Measurements from ENCODE around the gene APOM. TPM values are rescaled to one million over a fixed set of nuclear protein-coding genes. Genes with fewer than 3 reads are reported as not detected.
A peak's percentile ranks its signal among the peaks of the same experiment; 100 is the strongest.

Gene APOM
- total RNA-seq, 1 donor from 2014 or later: 2.6 TPM

DNA sequence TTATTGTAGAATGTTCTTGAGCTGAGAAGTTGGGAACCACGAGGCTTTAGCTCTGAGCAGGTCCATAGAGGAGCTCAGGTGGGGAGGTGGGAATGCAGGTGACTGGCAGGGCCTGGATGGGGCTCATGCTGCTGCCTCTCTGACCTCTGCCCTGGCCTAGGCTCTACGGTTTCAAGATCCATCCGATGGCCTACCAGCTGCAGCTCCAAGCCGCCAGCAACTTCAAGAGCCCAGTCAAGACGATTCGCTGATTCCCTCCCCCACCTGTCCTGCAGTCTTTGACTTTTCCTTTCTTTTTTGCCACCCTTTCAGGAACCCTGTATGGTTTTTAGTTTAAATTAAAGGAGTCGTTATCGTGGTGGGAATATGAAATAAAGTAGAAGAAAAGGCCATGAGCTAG, 14.0 kb downstream of the APOM start, which contains the start of gene LY6G5B:
TSS of gene LY6G5B (plus strand) at position 301 of the 400 bp plus-strand sequence. CDS start 975 bp downstream, outside the sequence.
- intact Hi-C loops (cut with DNase I): no loop called here
- peaks cover 67% of the 10 kb centered on the region for H3K36me3 ChIP-seq

DNA sequence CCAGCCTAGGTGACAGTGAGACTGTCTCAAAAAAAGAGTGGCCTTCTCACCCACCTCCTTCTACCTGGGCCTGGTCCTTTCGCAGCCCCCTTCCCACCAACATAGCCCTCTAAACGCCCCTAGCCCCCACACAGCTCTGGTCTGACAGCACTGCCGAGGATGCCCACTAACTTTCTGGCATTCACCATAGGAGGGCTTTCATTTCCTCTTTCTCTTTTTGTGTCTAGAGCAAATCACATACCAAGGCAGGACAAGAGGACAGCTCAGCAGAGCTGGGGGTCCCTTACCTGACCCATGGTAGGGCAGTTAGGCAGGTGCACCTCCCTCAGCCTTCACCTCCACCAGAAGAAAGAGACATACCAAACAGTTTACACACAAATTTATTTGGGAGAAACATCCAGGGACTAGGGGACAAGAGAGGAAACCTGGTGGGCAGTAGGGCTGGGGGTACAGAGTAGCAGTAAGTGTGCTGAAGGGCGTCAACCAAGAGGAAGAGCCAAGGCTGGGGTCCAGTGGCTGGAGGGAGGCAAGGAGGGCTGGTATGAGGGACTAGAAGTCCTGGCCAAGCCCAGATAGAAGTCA, 20.7 kb downstream of the APOM start:
- Histone ChIP-seq H3K9me3 (no peaks in the 10 kb centered on the region), H3K4me1 (peaks cover 11% of the 10 kb centered on the region), H3K36me3 (peaks cover 21% of the 10 kb centered on the region), H3K27me3 (no peaks in the 10 kb centered on the region), H3K4me3 (no peak overlapping the region), H3K27ac (no peak overlapping the region)
- intact Hi-C loops (cut with DNase I): no loop called here
- TF ChIP-seq, protein P1, sequence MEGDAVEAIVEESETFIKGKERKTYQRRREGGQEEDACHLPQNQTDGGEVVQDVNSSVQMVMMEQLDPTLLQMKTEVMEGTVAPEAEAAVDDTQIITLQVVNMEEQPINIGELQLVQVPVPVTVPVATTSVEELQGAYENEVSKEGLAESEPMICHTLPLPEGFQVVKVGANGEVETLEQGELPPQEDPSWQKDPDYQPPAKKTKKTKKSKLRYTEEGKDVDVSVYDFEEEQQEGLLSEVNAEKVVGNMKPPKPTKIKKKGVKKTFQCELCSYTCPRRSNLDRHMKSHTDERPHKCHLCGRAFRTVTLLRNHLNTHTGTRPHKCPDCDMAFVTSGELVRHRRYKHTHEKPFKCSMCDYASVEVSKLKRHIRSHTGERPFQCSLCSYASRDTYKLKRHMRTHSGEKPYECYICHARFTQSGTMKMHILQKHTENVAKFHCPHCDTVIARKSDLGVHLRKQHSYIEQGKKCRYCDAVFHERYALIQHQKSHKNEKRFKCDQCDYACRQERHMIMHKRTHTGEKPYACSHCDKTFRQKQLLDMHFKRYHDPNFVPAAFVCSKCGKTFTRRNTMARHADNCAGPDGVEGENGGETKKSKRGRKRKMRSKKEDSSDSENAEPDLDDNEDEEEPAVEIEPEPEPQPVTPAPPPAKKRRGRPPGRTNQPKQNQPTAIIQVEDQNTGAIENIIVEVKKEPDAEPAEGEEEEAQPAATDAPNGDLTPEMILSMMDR (IDR thresholded peaks at IDR 0.05): no peak
- no peak for DNase-seq
- no peak for ATAC-seq

More for the DNA sequence above, 14.0 kb downstream of the APOM start, which contains the start of gene LY6G5B:
- H3K4me3 ChIP-seq: no peak within 1 kb of the TSS
- H3K27me3 ChIP-seq: no peaks in the 10 kb centered on the region
- no peaks in the 10 kb centered on the region for H3K9me3 ChIP-seq
- ATAC-seq (no peak), DNase-seq (no peak)
- no peak within 1 kb of the TSS for H3K27ac ChIP-seq
- peaks cover 13% of the 10 kb centered on the region for H3K4me1 ChIP-seq
- TF ChIP-seq, protein P1 (IDR thresholded peaks at IDR 0.05): no peak

DNA sequence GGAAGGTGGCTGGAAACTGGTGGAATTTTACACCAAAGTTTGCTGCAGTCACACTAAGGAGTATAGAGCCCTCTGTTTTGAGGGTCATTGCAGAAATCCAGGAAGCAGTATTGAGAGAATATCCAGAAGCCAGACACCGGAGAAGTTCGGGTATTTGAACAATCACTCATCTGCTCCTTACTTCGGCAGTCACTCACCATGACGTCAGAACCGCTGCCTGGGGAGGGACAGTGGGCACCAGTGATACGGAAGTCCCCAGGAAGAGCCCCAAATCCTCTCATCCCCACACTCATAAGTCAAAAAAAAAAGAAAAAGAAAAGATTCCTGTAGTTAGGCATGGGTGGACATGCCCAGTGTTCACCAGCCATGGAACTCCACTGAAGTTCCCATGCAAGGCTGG, 21.2 kb downstream of the APOM start:
- intact Hi-C loops (cut with DNase I): no loop called here
- peaks cover 16% of the 10 kb centered on the region for H3K4me1 ChIP-seq
- no peak for DNase-seq
- no peak for ATAC-seq
- no peak overlapping the region for H3K4me3 ChIP-seq
- TF ChIP-seq, protein P1 (IDR thresholded peaks at IDR 0.05): no peak
- no peak overlapping the region for H3K27ac ChIP-seq
- H3K27me3 ChIP-seq: no peaks in the 10 kb centered on the region
- peaks cover 16% of the 10 kb centered on the region for H3K36me3 ChIP-seq
- H3K9me3 ChIP-seq: no peaks in the 10 kb centered on the region

DNA sequence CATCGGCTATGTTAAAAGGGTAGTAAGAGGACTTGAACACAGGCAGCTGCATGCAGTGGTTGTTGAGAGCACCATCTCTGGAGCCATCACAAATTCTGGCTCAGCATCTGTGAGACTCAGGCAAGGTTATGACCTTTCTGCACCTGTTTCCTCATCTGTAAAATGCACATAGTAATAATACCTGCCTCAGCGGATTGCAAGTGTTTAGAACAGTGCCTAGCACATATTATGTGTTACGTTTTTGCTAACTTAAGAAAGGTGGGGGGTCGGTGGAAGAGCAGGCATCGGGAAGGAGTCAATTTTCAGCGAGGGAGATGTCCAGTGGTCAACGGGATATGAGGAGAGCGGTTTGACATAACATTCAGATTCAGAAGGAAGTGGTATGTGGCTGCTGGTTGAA, 22.3 kb downstream of the APOM start:
- ATAC-seq (no peak), DNase-seq (no peak)
- no peaks in the 10 kb centered on the region for H3K27me3 ChIP-seq
- no peak overlapping the region for H3K4me3 ChIP-seq
- TF ChIP-seq, protein P1 (IDR thresholded peaks at IDR 0.05): no peak
- H3K36me3 ChIP-seq: peaks cover 5% of the 10 kb centered on the region
- H3K4me1 ChIP-seq: peaks cover 20% of the 10 kb centered on the region
- no peak overlapping the region for H3K27ac ChIP-seq
- H3K9me3 ChIP-seq: no peaks in the 10 kb centered on the region
- intact Hi-C loops (cut with DNase I): no loop called here

DNA sequence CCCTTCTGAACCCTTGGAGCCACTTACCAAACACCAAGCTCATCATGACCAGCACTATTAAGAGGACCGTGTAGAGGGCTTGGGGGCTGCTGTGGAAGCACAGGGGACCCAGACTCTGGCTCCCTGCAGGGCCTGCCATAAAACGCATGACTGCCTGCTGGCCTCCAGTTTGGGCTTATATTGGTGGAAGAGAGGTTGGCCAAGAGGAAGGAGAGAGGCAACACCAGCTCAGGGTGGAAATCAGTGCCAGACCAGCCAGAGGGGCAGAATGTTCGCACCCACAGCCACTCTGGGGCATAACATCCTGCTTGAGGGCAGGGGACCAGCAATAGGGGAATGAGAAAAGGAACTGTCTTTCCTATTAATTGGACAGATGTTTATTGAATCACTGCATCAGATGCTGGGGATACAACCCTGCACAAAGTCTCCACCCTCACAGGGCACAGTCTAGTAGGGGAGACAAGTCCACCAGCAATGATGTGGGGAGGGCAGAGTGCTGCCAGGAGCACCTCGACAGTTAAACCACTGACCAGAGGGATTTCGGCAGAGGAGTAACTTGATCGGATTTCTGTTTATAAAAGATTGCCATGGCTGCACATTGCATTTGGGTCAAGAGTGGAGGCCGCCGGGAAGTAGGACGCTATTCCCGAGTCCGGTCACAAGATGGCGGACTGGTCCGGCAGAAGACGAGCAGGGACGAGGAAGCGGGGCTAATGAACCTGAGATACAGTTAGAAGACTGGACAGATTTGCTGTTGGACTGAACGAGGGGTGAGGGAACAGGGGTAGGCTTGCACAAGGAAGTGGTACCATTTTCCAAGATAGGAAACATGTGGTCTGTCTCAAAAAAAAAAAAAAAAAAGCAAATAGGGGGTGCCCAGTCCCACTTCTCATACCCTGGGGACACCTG, 24.8 kb downstream of the APOM start, which contains the start of gene LY6G5C:
TSS of gene LY6G5C (minus strand) at position 842 of the 909 bp plus-strand sequence. CDS start at position 148, 694 bp downstream.
- Histone ChIP-seq H3K4me1 (peaks cover 21% of the 10 kb centered on the region), H3K27ac (peak within 1 kb of the TSS; percentile 75), H3K9me3 (no peaks in the 10 kb centered on the region), H3K27me3 (no peaks in the 10 kb centered on the region), H3K4me3 (peak within 1 kb of the TSS; percentile 71), H3K36me3 (no peaks in the 10 kb centered on the region)
- DNase-seq (peak; percentile 90), ATAC-seq (peak; percentile 91)
- intact Hi-C loops (cut with DNase I): no loop called here
- TF ChIP-seq, protein P1 (IDR thresholded peaks at IDR 0.05): peak; percentile 79

Data from upper lobe of right lung (tissue), 1 donor.